GM12878 (cell line): ENCODE results near the gene ARHGAP22. TPM values are rescaled to one million over a fixed set of nuclear protein-coding genes. Genes with fewer than 3 reads are reported as not detected.

Experiments used
- ATAC-seq: fragments of 200-7000 bp; cut with Tn5 transposase; 3 replicates; pipeline ENCODE4 v1.9.1; 2020; ENCODE audit warnings: mild to moderate bottlenecking, moderate library complexity
- BruUV-seq: library from RNA; stranded (reverse); fragments of 400-500 nt; replicated peaks from 2 replicates; lab custom pipeline; 2021; lab: Mats Ljungman, UMichigan
- CTCF ChIA-PET: fragments of 300-600 bp; sonication (Branson Sonifier 250); formaldehyde crosslinking; extraction: SDS; loops from one replicate; lab custom pipeline; 2021; ENCODE audit warnings: inconsistent platforms; lab: Yijun Ruan, JAX
- POLR2A ChIA-PET: fragments of 350-600 bp; formaldehyde crosslinking; extraction: SDS; loops from one replicate; lab custom pipeline; 2021; ENCODE audit warnings: inconsistent platforms; lab: Charles Lee
- RAD21 ChIA-PET: fragments of 300-600 bp; sonication (Branson Sonifier 250); formaldehyde crosslinking; loops from one replicate; lab custom pipeline; 2023; ENCODE audit warnings: antibody characterized with exemption; ENCODE audit not compliant: unreplicated experiment; lab: Charles Lee
- SMC1A ChIA-PET: fragments of 300-600 bp; sonication (Branson Sonifier 250); formaldehyde crosslinking; loops from one replicate; lab custom pipeline; 2023; ENCODE audit not compliant: unreplicated experiment, uncharacterized antibody; lab: Charles Lee
- DNase-seq: peaks from one replicate; pipeline ENCODE4 v3.0.0-alpha.2; 2011; ENCODE audit warnings: low read depth, low spot score
- FAIRE-seq: peaks from 3 replicates; lab custom pipeline; 2011; peaks lifted over from hg19 to GRCh38; lab: Jason Lieb, UNC
- H2AFZ ChIP-seq: 2 replicates; pipeline ENCODE4 v1.6.0; 2011; ENCODE audit warnings: low read depth, low read length, control low read depth; ENCODE audit not compliant: control insufficient read depth
- H3K27ac ChIP-seq: 2 replicates; pipeline ENCODE4 v1.5.1; 2011; ENCODE audit warnings: control low read depth; ENCODE audit not compliant: control insufficient read depth, insufficient read depth
- H3K27me3 ChIP-seq, 2 experiments: replicated peaks in 1 of 2; 2 replicates each; pipeline versions ENCODE4 v1.6.0 to v1.6.1; 2011; ENCODE audit warnings: low read length in 1 of 2; ENCODE audit not compliant: control insufficient read depth in 2 of 2, insufficient read depth in 2 of 2
- H3K36me3 ChIP-seq, 2 experiments: 2 replicates each; pipeline ENCODE4 v1.5.1; 2011; ENCODE audit warnings: low read length in 1 of 2; ENCODE audit not compliant: control insufficient read depth in 2 of 2, insufficient read depth in 2 of 2
- H3K4me1 ChIP-seq: 2 replicates; pipeline ENCODE4 v1.6.1; 2011; ENCODE audit warnings: mild to moderate bottlenecking, low read length, moderate library complexity, mixed read lengths; ENCODE audit not compliant: control insufficient read depth, insufficient read depth
- H3K4me2 ChIP-seq: 2 replicates; pipeline ENCODE4 v1.6.0; 2011; ENCODE audit warnings: control low read depth; ENCODE audit not compliant: control insufficient read depth, insufficient read depth
- H3K4me3 ChIP-seq: fragments of 200-600 bp; sonication (generic); 2 replicates; pipeline ENCODE4 v1.5.1; 2016
- H3K79me2 ChIP-seq: 2 replicates; pipeline ENCODE4 v1.6.0; 2011; ENCODE audit warnings: low read length; ENCODE audit not compliant: control insufficient read depth, insufficient read depth
- H3K9ac ChIP-seq: 2 replicates; pipeline ENCODE4 v1.8.0; 2011; ENCODE audit warnings: low read length, control low read depth, mixed read lengths; ENCODE audit not compliant: control insufficient read depth, insufficient read depth
- H3K9me3 ChIP-seq: replicated peaks from 3 replicates; pipeline ENCODE4 v1.5.1; 2011; ENCODE audit warnings: mild to moderate bottlenecking, low read length; ENCODE audit not compliant: control insufficient read depth, insufficient read depth
- H4K20me1 ChIP-seq: 2 replicates; pipeline ENCODE4 v1.6.0; 2011; ENCODE audit not compliant: control insufficient read depth, insufficient read depth
- CHD4 ChIP-seq: fragments of 200-600 bp; sonication (generic); IDR thresholded peaks from 2 replicates; pipeline ENCODE4 v1.6.1; 2016; ENCODE audit warnings: mild to moderate bottlenecking
- CREB1 ChIP-seq: IDR thresholded peaks from 2 replicates; pipeline ENCODE4 v1.6.1; 2012; ENCODE audit warnings: low read depth, mild to moderate bottlenecking, inconsistent platforms
- CREM ChIP-seq: IDR thresholded peaks from 2 replicates; pipeline ENCODE4 v1.6.1; 2014; ENCODE audit warnings: antibody characterized with exemption, low read depth
- IRF4 ChIP-seq: IDR thresholded peaks from 2 replicates; pipeline ENCODE4 v1.6.1; 2011; ENCODE audit warnings: low read depth, low read length
- MYB ChIP-seq: fragments of 150-350 bp; IDR thresholded peaks from 2 replicates; pipeline ENCODE4 v1.6.1; 2014; ENCODE audit warnings: mild to moderate bottlenecking, low read depth, low read length, borderline replicate concordance
- NFYA ChIP-seq: IDR thresholded peaks from 2 replicates; pipeline ENCODE4 v1.6.1; 2011; ENCODE audit warnings: low read depth, mild to moderate bottlenecking, low read length, improper control_type of control experiment, borderline replicate concordance
- RELA ChIP-seq: fragments of 450-650 bp; IDR thresholded peaks from 2 replicates; pipeline ENCODE4 v1.8.0; 2014; ENCODE audit warnings: borderline replicate concordance; ENCODE audit not compliant: partially characterized antibody
- SMAD1 ChIP-seq: fragments of 450-650 bp; IDR thresholded peaks from 2 replicates; pipeline ENCODE4 v1.6.1; 2018; ENCODE audit warnings: mild to moderate bottlenecking, low read depth; ENCODE audit not compliant: partially characterized antibody
- SP1 ChIP-seq: IDR thresholded peaks from one replicate; pipeline ENCODE4 v1.6.1; 2011; ENCODE audit warnings: low read depth, low read length
- SRF ChIP-seq, 2 experiments: IDR thresholded peaks; 2 replicates each; pipeline ENCODE4 v1.6.1; 2011; ENCODE audit warnings: low read depth in 2 of 2, low read length in 2 of 2, mild to moderate bottlenecking in 1 of 2, moderate library complexity in 1 of 2
- ZNF217 ChIP-seq: fragments of 450-650 bp; IDR thresholded peaks from 2 replicates; pipeline ENCODE4 v1.6.1; 2017; ENCODE audit warnings: antibody characterized with exemption, mild to moderate bottlenecking
- ZNF384 ChIP-seq: IDR thresholded peaks from 2 replicates; pipeline ENCODE4 v1.6.1; 2012; ENCODE audit warnings: low read depth, mild to moderate bottlenecking, low read length, improper control_type of control experiment, borderline replicate concordance
- ZZZ3 ChIP-seq: IDR thresholded peaks from 2 replicates; pipeline ENCODE4 v1.6.1; 2011; ENCODE audit warnings: low read depth; ENCODE audit not compliant: control insufficient read depth, insufficient read length
- WGBS: methylation state at CpG from one replicate; pipeline ENCODE4 v1.1.6; 2016; ENCODE audit warnings: low lambda C conversion rate; ENCODE audit not compliant: insufficient replicate concordance, insufficient coverage; ENCODE audit errors: missing lambda C conversion rate; 5-methylcytosine and 5-hydroxymethylcytosine counted together
- in situ Hi-C: fragments of 300-500 bp; cut with MboI; formaldehyde crosslinking; loops from 9 replicates; pipeline ENCODE4 v1.14.3; 2018; ENCODE audit warnings: mixed read lengths
- intact Hi-C: fragments of 100-400 bp; cut with micrococcal nuclease; formaldehyde crosslinking; loops from one replicate; pipeline ENCODE4 v1.14.2; 2022; ENCODE audit not compliant: unreplicated experiment
- polyA plus RNA-seq, 11 experiments: library from polyadenylated mRNA; depleted of rRNA in 4 of 11; unstranded in 6 of 11; stranded (reverse) in 5 of 11; fragments of >200 nt; fragmentation: Nextera tagmentation in 4 of 11; fragmentation: Illumina TruSeq in 1 of 11; extraction: Ambion mirVana in 4 of 11; extraction: Trizol in 1 of 11; gene quantifications; 1 replicate in 1 of 11; 2 replicates in 10 of 11; pipeline versions ENCODE4 v1.2.1 to v1.2.3, GENCODE V29; 2011 to 2016; ENCODE audit warnings: inconsistent platforms in 2 of 11, missing spikeins in 2 of 11, low read depth in 1 of 11
- total RNA-seq, 4 experiments: library from RNA; depleted of rRNA in 3 of 4; stranded (reverse); fragments of >200 nt in 3 of 4; fragmentation: Illumina TruSeq in 1 of 4; extraction: Trizol in 1 of 4; gene quantifications; 2 replicates each; pipeline versions ENCODE4 v1.2.1 to v1.2.3, GENCODE V29; 2013 to 2021
- TF ChIP-seq, protein P1 (sequence below): fragments of 450-650 bp; formaldehyde crosslinking; IDR thresholded peaks from 2 replicates; pipeline ENCODE4 v1.4.0; 2020; ENCODE audit warnings: mild to moderate bottlenecking, moderate library complexity

Gene ARHGAP22
- total and polyA plus RNA-seq, 10 of the 15 experiments (the other 5 are each of a cell fraction or from before 2014, with no cell fraction given): 0.07 to 0.61 (median 0.18) TPM; not detected in 5

DNA sequence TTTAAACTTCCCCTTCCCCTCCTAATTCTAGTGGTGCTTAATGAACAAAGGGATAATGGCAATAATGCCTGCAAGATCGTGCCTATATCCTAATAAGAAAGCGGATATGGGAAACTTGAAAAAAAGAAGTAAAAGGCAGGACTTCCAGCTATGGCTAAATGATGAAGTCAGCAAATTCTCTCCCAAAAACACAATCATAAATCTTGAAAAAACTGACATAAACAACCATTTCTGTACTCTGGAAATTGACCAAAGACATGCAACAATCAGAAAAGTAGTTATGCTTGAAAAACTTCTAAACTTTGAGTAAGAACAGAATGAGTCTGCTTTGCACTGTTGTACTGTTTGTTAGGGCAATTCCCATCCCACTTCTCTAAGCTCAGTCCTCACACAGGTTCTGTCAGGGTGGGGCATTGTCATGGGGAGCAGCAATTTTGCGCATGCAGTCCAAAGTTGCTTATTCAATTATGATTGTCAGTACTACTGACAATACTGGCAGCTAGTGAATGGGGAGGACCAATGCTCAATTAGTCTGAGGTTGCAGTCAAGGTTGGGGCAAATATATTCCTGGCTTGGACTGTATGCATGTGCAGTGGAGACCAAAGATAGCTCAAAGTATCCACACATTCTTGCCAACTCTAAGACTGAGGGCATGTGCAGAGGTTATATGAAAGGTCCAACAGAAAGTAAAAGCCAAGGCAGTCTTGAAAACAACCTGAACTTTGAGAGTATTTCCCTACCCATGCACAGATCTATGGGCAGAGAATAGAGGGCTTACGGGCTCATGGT, 34.1 kb upstream of the ARHGAP22 start:
- ChIA-PET CTCF (interaction anchor here (0.6 to 14.1 kb wide), 12 partner anchors 11 to 772 kb away, joined by 3 to 175 read pairs (median 6); partner anchors contain the start of gene ARHGAP22), POLR2A (interaction anchor here (1.1 to 2.8 kb wide), 4 partner anchors 13 to 28 kb away, joined by 3 to 13 read pairs (median 8); no protein-coding TSS in a partner anchor), RAD21 (interaction anchor here (0.7 to 3.3 kb wide), 13 partner anchors 9 to 88 kb away, joined by 3 to 30 read pairs (median 5); no protein-coding TSS in a partner anchor), SMC1A (interaction anchor here (0.7 to 11.2 kb wide), 16 partner anchors 8 to 307 kb away, joined by 3 to 174 read pairs (median 6); partner anchors contain the start of gene ARHGAP22)
- peak; percentile 46 for ATAC-seq
- Histone ChIP-seq H3K9me3 (peaks cover 2% of the 10 kb centered on the region), H3K9ac (no peak overlapping the region), H3K79me2 (no peaks in the 10 kb centered on the region; the same call in 1 of the 2 replicates), H3K4me2 (peak overlapping the region; percentile 36), H2AFZ (peak overlapping the region; percentile 15), H3K27ac (peak overlapping the region; percentile 53; the same call in 1 of the 2 replicates), H3K27me3 (no peaks in the 10 kb centered on the region), H3K4me3 (0 out of 2 replicates have a peak overlapping the region, but pooled peaks have one; percentile 10), H4K20me1 (no peaks in the 10 kb centered on the region), H3K36me3 (no peaks in the 10 kb centered on the region), H3K4me1 (peaks cover 26% of the 10 kb centered on the region)
- TF ChIP-seq SRF (IDR thresholded peaks at IDR 0.05; ENCODE audit: low read depth in 2 of 2, low read length in 2 of 2): no peak
- TF ChIP-seq SP1: no peak
- TF ChIP-seq MYB: no peak
- TF ChIP-seq ZNF384: no peak
- no peak for TF ChIP-seq IRF4
- TF ChIP-seq RELA: no peak
- TF ChIP-seq CREB1: no peak
- TF ChIP-seq ZZZ3: no peak
- TF ChIP-seq ZNF217: no peak
- TF ChIP-seq NFYA: no peak
- TF ChIP-seq, protein P1, sequence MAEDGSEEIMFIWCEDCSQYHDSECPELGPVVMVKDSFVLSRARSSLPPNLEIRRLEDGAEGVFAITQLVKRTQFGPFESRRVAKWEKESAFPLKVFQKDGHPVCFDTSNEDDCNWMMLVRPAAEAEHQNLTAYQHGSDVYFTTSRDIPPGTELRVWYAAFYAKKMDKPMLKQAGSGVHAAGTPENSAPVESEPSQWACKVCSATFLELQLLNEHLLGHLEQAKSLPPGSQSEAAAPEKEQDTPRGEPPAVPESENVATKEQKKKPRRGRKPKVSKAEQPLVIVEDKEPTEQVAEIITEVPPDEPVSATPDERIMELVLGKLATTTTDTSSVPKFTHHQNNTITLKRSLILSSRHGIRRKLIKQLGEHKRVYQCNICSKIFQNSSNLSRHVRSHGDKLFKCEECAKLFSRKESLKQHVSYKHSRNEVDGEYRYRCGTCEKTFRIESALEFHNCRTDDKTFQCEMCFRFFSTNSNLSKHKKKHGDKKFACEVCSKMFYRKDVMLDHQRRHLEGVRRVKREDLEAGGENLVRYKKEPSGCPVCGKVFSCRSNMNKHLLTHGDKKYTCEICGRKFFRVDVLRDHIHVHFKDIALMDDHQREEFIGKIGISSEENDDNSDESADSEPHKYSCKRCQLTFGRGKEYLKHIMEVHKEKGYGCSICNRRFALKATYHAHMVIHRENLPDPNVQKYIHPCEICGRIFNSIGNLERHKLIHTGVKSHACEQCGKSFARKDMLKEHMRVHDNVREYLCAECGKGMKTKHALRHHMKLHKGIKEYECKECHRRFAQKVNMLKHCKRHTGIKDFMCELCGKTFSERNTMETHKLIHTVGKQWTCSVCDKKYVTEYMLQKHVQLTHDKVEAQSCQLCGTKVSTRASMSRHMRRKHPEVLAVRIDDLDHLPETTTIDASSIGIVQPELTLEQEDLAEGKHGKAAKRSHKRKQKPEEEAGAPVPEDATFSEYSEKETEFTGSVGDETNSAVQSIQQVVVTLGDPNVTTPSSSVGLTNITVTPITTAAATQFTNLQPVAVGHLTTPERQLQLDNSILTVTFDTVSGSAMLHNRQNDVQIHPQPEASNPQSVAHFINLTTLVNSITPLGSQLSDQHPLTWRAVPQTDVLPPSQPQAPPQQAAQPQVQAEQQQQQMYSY (CRISPR knock-in tag): no peak
- no peak for TF ChIP-seq CREM
- no peak for TF ChIP-seq CHD4
- TF ChIP-seq SMAD1: no peak
- BruUV-seq: no TSS peak
- no peak for DNase-seq
- intact Hi-C loops: no loop called here
- WGBS: 62% methylated on average over 4 of the region's 4 CpGs
- in situ Hi-C loops: no loop called here
- peak; percentile 41 for FAIRE-seq
